ENCODE data around the gene ZNF500. TPM values are rescaled to one million over a fixed set of nuclear protein-coding genes. Genes with fewer than 3 reads are reported as not detected.

ZNF500 gene
- 9.3 TPM for polyA plus RNA-seq (2013, experiment 1 of 2; ENCODE audit: insufficient read length)
- 7.8 TPM for polyA plus RNA-seq (2013, experiment 2 of 2; ENCODE audit: insufficient read length)

DNA sequence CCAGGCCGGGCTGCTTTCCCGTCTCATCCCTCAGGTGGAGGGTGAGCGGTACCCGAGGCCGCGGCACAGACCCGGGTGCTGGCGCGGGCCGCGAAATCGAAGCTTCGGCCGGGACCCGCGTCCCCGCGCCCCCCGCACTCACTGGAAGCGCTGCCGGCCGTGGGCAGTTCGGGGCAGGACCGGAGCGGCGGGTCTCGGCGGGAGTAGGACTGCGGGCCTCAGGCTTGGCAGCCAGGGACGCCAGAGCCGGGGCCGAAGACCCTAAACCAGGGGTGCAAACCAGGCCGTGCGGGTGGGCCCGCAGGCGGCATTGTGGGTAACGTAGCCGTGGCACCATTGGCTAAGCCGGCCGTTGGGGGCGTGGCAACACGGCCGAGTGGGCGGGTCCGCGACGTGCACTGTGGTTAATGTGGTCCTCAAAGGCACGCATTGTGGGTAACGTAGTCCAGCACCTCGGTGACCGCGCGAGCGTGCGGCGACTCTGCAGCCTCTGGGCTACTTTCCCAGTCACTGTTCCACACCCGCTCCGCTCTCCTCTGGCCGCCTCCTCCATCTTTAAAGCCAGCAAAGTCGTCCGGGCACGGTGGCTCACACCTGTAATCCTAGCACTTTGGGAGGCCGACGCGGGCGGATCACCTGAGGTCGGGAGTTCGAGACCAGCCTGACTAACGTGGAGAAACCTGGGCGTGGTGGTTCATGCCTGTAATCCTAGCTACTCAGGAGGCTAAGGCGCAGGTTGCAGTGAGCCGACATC, at the start of gene ZNF500:
Gene ZNF500 (minus strand): TSS at position 288 of the 754 bp plus-strand sequence. CDS start 1,184 bp downstream, outside the sequence.
- DNase-seq, result peak; percentile 96

DNA sequence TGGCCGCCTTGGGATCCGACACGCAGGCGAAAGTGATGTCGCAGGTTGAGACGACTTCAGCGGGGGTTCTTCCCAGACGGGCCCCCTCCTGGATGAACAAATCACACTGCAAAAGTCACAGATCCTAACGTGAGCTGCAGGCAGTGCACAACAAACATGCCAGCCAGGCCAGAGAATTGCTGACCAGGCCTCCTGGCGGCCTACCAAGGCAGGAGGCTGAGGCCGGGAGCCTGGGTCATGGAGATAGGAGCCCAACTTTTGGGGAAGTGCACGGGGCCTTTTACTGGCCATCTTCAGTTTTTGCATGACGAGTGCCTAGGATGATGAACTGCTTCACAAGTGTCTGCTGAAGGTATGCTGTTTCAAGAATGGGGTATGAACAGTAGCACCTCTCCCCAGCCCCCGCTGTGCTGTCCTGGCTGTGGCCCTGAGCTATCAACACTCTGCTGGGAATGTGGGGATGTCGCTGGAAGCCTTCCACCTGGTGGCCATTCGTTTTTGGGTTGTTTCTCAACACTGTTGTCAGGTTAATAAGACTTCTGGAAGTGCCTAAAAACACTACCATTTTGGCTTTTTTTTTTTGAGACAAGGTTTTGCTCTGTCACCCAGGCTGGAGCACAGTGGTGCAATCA, 47.7 kb upstream of the ZNF500 start:
- DNase-seq, result no peak

DNA sequence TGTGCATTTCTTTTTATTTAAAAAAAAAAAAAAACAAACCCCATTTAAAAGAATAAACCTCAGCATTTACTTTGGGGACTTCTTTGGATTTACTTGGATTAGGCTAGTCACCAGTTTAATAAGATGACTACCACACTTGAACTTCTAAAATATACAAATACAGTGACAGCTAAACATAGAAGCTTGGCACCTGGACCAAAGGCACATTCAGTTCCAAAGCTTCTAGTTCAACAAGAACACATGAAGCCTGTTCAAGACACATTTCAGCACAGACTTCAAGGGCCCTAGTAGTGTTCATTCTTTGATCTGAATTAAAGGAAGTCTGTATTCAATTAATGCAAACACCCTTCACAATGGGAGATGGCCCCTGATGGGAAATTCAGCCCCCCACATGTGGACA, 47.1 kb upstream of the ZNF500 start:
- no peak for DNase-seq

DNA sequence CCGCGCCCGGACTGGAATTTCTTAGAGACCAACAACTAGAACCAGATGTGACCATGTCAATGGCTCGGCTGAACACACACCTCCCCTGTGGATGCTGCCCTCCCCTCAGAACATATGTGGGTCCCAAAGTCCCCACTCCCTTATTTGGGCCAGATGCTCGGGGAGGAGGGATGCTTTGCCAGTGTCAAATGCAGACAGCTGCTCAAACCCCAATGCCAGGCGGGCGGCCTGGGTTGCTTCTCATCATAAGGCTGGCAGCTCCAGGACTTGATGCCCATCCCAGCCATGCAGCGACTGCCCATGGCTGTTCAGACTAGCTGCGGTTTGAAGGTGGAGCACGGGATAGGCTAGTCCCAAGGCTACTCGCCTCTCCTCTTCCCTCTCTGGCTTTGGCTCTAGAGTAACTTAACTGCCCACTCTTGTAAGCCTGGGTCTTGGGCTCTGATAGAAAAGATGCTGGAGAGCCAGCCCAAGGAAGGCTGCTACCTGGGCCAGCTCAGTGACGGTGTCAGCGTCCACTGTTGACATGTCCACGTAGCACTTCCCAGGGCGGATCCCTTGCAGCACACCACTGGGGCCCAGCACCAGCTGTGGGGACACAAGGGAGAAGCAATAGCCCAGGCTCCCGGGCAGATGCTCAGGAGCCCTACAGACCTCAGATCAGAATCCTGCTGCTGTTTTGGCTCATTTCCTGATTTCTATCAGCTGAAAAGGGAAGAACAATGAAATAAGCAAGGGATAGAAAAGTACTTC, 46.5 kb upstream of the ZNF500 start:
- DNase-seq, result no peak

DNA sequence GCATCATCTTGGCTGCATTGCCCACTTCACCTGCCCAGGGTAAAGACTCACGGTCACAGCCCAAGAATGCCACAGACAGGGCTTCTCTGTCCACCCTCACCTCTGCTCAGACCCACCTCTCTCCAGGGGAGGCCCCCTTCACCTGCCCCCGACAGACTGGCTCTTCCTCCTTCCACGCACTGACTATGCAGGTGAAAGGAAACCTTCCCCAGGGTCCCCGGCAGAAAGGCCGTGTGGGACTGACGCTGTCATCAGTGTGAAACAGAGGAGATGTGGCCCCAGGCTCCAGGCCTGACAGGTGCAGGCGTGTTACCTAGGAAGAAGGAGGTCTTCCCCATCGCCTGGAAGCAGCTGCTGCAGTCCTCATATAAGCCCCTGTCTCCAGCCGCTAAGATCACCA, 44.8 kb upstream of the ZNF500 start:
- DNase-seq, result no peak

DNA sequence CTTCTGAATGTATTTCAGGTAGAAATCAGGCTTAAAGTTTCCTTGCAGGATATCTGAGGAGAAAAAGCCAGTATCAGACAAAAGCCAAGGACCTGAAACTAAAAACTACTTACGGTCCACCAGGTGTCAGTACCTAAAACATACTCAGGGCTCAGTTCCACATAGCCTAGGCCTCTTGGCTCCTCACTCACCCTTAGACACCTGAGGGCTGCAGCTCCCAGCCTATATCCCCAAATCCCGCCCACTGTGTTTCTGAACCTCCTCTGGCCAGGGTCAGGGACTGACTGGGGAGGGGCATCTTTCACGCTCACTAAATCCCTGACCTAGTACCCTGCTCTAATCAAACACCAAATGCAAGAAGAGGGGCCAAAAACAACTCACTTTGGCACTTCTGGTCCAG, 44.3 kb upstream of the ZNF500 start:
- no peak for DNase-seq

DNA sequence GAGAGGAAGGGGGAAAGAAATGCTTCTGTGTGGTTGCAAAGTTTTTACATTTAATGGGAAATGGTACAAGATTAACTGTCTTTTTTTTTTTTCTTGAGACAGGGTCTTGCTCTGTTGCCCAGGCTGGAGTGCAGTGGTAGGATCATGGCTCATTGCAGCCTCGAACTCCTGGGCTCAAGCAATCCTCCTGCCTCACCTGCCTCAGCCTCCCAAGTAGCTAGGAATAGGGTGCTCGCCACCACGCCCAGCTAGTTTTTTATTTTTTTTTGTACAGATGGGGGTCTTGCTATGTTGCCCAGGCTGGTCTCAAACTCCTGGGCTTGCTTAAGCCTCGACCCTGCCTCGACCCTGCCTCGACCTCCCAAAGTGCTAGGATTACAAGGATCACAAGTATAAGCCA, 39.3 kb upstream of the ZNF500 start:
- DNase-seq, result no peak

DNA sequence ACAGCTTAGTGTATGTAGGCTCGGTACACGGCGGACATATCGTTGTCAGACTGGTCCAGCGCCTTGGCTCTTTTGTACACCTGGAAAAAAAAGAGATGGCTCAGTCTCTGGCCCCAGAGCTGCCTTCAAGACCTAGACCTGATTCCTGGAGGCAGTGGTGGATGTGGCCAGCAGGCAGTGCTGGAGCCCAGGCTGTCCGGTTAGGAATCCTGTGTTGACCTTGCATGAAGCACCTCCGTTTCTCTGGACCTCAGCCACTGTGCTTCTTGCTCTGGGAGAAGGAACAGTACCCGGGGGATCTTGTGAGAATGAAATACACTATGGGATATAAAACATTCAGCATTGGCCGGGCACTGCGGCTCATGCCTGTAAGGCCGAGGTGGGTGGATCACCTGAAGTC, 38.3 kb upstream of the ZNF500 start:
- no peak for DNase-seq

DNA sequence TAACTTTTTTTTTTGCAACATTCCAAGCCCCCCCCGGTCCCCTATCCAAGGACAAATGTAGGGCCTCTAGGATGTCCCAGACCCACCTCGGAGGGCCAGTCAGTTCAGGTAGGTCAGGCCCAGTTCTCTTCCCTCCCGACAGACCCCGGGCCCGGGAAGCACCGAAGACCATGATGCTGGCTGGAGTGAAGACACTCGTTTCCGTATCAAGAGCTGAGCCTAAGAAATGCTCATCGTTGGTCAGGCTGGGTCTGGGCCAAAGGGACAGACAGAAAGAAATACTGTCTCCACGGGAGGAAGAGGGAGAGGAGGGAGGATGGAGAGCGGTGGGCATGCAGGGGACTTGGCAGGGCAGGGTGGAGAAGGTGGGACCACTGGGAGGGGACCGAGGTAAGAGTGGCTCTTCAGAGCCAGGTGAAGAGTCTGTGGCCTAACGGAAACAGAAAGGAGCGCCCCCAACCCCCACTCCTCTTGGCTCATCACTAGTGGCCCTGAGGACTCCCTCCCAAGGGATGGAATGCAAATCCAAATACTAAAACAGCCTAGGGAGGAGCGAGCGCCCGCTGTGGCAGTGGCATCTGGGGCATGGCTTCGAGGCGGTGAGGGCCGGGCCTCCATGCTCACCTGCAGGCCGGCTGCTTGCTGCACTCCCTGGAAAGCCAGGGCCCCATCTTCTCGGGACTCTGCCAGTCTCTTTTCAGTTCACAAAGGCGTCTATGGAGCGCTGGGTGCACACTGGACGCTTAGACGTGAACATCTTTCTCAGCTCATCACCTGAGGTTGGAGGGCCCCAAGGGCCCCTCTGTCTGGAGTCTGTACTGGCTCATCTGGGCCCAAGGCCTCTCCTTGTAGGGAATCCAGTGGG, 37.2 kb upstream of the ZNF500 start:
- no peak for DNase-seq

DNA sequence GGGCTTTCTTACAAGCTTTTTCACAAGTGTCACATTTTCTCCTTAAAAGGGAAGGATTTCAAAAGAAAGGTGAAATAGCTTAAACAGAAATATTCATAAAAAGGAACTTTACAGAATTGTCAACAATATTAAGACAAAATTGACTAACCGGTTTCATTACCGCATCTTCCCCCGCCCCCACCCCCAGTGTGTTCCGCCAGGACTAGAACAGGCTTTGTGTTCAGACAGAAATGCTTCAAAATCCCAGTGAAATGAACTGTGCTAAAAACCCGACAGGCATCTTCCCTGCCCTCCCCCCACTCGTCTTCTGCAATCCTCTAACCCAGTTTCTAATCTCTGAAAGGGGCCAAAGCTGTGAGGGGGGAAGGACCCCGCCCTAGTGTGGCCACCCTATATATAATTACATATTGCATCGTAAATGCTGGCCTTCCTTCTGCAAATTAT, 36.5 kb upstream of the ZNF500 start:
- peak; percentile 60 for DNase-seq

DNA sequence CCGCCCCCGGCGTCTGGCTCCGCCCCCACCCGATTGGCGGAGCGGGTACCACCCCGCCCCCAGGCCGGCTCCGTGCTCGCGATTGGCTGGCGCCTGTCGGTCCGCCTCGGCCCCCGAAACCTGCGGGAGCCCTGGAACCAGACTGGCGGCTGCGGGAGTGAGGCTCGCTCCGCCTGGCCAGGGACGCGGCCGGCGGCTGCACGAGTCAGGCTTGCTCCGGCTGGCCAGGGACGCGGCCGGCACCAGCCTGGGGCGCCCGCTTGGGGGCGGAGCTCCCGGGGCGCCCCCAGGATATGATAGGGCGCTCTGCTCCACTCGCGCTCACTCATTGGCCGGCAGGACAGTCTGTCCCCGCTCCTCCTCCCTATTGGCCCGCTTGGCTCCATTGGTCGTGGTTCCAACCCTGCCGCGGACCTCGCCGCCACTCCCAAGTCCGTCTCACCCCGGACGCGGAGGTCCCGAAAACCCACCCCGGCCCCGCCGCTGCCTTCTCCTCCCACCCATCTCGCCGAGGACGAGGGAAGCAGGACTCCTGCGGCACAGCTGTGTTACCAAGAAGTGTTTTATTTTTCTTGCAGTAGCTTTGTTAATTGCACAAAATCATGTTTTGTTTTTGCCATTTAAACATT, 35.8 kb upstream of the ZNF500 start:
- peak; percentile 93 for DNase-seq

DNA sequence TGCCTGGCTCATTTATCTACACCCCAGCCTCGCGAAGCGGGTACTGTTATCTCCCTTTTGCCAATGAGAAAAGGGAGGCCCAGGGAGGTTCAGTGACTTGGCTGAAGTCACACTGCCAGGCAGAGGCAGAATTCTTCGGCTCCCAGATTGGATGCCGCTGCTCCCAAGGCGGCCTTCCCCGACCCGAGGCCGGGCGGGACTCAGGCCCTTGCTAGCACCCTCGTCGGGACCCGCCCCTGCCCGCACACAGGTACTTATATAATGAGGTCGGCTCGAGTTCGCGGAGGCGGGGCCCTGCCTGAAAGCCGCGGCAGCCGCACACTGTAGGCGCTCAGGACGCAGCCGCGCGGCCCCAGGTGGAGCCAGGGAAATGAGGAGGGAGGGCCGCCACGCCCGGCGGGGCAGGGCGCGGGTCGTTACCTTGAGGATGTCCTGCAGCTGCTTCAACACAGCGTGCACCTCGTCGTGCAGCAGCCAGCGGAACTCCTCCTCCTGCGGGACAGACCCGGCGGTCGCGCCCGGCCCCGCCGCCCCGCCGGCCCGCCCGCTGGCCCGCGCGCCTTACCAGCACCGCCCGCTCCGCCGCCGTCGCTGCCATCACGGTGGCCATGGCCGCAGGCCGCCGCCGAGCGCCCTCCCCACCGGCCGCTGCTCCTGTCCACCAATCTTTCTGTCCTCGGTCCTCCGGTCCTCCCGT, 35.1 kb upstream of the ZNF500 start, which contains the start of gene ROGDI:
Gene ROGDI (minus strand): TSS at position 672 of the 697 bp plus-strand sequence. CDS start 62 bp downstream, at position 610.
- peak; percentile 9 for DNase-seq

DNA sequence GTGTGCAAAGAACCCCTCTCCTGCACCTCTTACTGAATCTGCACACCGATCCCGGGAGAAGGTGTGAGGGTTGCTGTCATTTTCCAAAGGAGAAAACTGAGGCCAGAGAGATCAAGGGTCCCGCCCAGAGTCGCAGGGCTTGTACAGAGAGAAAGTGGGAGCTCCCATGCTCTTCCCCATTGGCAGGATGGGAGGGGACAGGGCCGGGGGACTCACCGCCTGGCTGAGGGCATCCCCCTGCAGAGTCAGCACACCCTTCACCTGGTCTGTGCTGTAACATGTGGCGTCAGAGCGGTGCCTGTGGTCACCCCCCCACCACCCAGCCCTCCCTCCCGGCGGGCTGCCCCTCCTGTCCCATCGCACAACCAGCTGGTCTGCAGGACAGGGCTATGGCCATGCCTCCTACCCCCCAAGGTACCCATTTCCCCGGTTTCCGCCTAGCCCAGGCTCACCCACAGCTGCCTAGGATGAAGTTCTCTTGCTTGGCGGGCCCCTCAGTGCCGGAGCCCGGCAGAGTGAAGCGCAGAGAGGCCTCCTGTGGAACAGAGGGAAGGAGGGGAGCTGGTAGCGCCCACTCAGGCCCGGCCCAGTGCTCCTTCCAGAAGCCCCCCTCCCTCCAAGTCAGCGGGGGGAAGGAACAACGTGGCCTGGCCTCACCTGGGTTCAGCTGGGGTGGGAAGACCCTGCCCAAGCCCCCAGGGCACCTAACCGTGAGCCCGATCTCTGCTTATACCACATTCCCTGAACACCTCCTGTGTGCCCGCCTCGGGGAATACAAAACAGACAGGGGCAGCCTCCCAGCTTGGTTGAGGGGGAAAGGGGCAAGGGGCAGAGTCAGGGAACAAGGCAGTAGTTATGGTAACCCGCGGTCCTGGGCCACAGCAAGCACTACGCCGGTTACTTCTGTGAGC, 34.3 kb upstream of the ZNF500 start:
- DNase-seq, result no peak

DNA sequence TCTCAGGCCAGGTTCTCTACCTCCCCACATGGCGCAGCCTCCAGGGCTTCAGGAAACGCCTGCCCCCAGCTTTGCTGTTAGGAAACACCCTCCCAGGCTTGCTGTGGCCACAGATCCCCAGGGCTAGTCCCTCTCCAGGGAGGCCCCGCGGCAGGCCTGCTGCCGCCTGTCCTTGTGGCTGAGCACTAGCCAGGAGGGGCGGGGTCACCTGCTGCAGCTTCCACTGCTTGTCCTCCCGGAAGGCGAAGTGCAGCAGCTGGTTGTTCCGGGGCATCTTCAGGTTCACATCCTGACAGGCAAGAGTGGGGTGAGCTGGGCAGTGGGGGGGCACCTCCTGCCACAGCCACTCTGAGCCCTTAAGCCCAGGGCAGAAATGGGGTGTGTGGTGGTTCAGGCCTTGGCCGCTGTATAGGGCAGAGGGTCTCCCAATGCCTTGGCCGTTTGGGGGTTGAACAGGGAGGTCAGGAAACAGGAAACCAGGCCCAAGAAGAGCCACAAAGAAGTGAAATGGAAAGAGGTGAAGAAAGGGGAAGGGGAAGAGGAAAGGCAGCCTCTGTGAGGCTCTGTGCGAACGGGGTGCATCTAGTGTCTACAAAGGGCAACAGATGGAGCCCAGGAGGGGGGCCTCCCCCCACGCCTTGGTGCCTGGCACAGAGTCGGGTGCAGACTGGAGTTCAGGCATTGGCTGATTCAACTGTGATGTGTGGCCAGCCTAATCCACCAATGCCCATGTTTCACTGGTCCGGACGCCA, 33.5 kb upstream of the ZNF500 start:
- DNase-seq, result no peak

DNA sequence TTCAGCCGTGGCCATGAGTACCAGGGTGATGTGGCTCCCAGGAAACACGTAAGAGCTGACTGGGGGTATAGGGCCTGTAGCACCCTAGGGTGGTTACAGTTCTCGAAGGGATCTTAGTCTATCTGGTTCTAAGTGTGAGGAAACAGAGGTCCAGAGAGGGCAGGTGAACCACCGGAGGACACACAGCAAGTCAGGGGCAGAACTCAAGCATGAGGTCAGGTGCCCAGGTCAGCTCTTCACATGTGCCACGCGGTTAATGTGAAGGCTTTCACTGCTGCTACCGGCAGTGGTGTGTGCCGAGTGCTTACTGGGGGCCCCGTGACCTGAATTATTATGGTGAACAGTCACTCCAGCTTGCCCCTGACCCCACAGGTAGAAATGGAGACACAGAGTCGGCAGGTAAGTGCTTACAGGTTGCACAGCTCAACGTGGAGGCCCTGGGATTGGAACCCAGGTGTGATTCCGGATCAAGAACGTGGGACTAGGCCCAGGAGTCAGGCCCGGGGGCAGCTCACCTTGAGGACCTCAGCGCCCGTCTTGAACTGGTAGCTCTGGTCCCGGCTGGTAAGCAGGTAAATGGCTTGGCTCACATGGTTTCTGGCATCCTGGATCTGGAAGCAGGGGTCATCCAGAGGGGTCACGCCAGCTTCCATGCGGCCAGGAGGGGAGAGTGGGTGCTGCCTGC, 32.4 kb upstream of the ZNF500 start:
- no peak for DNase-seq

DNA sequence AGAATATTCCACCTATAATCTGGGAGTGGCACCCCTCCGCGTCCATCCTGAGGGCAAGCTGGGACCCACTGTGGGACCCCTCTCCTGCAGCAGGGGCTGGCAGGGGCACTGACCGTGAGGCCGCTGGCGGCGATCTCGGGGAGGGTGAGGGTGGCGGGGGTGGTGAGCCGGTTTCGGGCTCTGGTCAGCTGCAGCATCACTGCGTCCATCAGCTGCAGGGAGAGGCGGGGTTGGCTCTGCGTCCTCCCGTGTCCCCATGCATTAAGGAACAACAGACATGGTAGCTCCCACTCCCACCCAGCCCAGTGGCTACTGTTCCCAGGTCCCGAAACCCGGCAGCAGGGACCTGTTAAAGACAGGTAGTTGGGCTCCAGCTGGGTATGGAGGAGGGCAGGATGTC, 31.5 kb upstream of the ZNF500 start:
- DNase-seq, result no peak

DNA sequence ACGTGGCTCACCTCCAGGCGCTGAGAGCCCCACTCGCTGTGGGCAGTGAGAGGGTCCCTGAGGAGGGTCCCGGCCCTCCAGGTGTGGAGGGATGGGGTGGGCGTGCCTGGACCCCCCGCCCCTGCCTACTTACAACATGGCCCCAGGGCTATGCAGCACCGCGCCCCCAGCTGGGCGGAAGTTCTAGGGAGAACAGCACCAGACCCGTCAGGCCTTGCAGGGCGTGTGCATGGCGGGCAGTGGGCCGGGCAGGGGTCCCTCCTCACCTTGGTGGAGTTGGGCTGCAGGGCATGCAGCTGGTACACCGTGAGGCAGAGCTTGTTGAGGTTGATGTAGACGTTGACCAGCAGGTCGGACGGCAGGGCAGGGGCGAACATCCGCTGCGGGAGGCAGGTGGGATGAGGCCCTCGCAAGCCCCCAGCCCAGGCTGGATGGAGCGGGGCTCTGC, 30.9 kb upstream of the ZNF500 start:
- DNase-seq, result no peak

Data from fibroblast of skin of scalp (primary cell).